ENCODE data around the gene ADGRL3. TPM values are rescaled to one million over a fixed set of nuclear protein-coding genes. Genes with fewer than 3 reads are reported as not detected.

ADGRL3 gene
- total and polyA plus RNA-seq, 4 donors: 0.07 to 1.7 (median 0.82) TPM

GRCh38 chr4:61203436-61203790, 3.3 kb downstream of the ADGRL3 start:
- H3K4me3 ChIP-seq (ENCODE audit: low read depth in 1 of 3, low read length in 3 of 3): no peak overlapping the region
- peaks cover 4 to 18% (median 6%) of the 10 kb centered on the region in 4 donors for H3K4me1 ChIP-seq (ENCODE audit: control insufficient read depth in 4 of 4, insufficient read depth in 4 of 4, low read length in 3 of 4)
- TF ChIP-seq FOXA1 (IDR thresholded peaks at IDR 0.05): no peak
- TF ChIP-seq TAF1 (conservative IDR thresholded peaks at IDR 0.05): no peak
- no peak for TF ChIP-seq NR2F2 (IDR thresholded peaks at IDR 0.05)
- no peak for TF ChIP-seq FOXA2 (IDR thresholded peaks at IDR 0.05)
- no peak for TF ChIP-seq CTCF (IDR thresholded peaks at IDR 0.05; ENCODE audit: low read depth, low read length, missing input control)
- TF ChIP-seq HNF4G (IDR thresholded peaks at IDR 0.05): no peak
- TF ChIP-seq YY1 (IDR thresholded peaks at IDR 0.05): no peak
- no peak for TF ChIP-seq JUND (IDR thresholded peaks at IDR 0.05)
- no peak for TF ChIP-seq EGR1 (IDR thresholded peaks at IDR 0.05; ENCODE audit: low read depth in 2 of 2)
- no peak for TF ChIP-seq MAX (IDR thresholded peaks at IDR 0.05)
- TF ChIP-seq HNF4A (conservative IDR thresholded peaks at IDR 0.05): no peak
- no peak for TF ChIP-seq RXRA (IDR thresholded peaks at IDR 0.05)
- TF ChIP-seq SP1 (IDR thresholded peaks at IDR 0.05): no peak
- TF ChIP-seq GABPA (IDR thresholded peaks at IDR 0.05 in 1 of 2, conservative IDR thresholded peaks at IDR 0.05 in 1 of 2): no peak
- no peak for TF ChIP-seq ZBTB33 (IDR thresholded peaks at IDR 0.05)
- no peak for TF ChIP-seq ATF3 (IDR thresholded peaks at IDR 0.05)
- no peak for TF ChIP-seq RAD21 (IDR thresholded peaks at IDR 0.05)
- no peak for TF ChIP-seq REST (IDR thresholded peaks at IDR 0.05)
- peaks cover 0 to 22% (median 3%) of the 10 kb centered on the region in 4 donors for H3K27me3 ChIP-seq (ENCODE audit: control insufficient read depth in 4 of 4, insufficient read depth in 4 of 4, low read length in 3 of 4)
- DNase-seq (ENCODE audit: low spot score): no peak
- H3K36me3 ChIP-seq (ENCODE audit: control insufficient read depth in 4 of 4, insufficient read depth in 3 of 4, low read depth in 1 of 4, low read length in 3 of 4): no peaks in the 10 kb centered on the region
- no peak overlapping the region for H3K27ac ChIP-seq (ENCODE audit: low read depth in 1 of 2, low read length in 2 of 2)
- no peaks in the 10 kb centered on the region for H3K9me3 ChIP-seq (ENCODE audit: control insufficient read depth in 4 of 4, low read length in 3 of 4)
- no peak overlapping the region for H3K9ac ChIP-seq (ENCODE audit: low read depth in 1 of 2, low read length in 2 of 2)
- WGBS: 21% methylated on average over 3 of the region's 3 CpGs

Measured in liver (tissue), 9 donors.